ENCODE data around the gene KLK12.
"Not testable (repeated sequence)": the region's sequence is repeated elsewhere in the genome, so short reads cannot be mapped to it uniquely, and the experiment has no call there.

Gene KLK12

DNA sequence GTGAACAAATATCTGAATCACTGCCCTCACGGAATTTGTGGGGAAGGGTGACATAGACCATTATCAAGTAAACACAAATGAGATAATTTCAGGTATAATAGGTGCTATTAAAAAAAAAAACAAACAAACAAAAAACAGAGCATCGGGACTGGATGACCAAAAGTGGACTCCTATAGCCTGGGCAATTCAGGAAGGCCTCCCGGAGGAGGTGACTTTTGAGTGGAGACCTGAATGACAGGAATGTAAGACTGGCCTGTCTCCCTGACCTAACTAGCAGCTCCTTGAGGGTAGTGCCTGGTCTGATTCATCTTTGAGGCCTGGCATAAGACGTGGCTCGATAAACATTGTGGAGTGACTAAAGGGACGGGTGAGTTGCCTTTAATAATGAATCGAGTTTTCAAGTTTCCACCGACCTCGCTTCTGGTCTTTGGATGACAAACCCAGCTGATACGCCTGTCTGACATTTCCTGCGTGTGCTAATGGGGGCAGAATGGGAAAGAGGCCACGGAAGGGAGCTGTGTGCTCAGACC, 22.1 kb downstream of the KLK12 start:
- no peak for DNase-seq

DNA sequence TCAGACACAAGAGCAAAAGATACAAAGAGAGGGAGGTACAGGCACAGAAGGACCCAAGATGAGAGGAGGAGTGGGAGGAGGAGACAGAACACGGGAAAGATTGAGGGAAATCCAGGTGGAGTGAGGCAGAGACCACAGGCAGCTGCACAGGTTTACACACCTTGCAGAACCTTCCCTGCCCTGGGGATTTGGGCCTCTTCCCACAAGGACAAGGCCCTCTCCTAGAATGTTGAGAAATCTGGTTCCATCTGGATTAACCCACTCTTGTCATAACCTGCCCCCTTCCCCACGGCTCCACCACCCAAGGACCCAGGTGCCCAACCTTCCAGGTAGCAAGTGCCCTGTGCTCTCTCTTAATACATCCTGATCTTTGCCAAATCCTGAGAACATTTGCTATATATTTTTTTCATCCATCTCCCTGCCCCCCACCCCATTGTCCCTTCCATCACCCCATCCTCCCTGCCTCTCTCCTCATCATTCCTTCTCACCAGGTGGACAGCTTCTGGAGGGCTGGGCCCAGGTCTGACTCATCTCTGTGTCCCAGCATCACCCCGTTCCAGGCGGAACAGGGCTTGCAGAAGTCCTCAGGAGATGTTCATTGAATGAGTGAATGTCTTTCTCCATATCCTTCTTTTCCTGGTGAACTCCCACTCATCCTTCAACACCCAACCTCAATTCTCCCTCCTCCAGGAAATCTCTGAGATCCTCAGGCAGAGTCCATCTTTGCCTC, 24.6 kb downstream of the KLK12 start:
- DNase-seq, result no peak

DNA sequence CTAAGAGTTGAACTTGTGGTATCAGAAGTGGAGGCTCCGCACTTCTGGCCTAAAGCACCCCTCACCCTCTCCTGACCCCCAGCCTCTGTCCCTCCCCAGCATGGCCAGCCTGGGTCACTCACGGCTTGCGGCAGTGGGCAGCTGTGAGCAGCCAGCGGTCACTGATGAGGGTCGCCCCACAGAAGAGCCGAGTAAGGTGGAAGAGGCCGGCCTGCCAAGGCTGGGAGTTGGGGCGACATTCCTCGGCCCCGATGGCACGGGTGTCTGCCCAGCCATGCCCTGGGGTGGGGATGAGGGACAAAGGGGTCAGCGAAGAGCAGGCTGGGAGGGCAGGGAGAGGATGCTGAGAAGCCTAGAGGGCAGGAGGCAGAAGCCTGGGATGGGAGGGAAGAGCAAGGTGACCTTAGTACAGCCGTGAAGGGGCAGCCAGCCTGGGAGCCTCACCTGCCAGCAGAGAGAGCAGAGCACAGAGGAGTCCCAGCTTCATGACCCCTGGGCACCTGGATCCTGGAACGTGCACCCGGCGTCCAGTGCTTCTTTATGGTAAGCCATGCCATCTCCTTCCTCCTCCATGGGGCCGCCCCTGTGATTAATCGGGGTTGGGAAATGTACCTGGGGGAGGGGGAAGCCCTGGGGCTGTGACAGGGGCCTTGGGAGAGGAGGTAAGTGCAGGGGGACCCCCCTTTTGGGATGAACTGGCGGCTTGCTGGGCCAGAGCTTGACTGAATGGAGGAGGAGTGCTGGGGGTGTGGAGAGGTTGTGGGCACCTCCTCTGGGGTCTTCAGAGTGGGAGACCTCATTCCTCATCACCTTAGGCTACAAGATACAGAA, 25.5 kb downstream of the KLK12 start:
- DNase-seq, result no peak

DNA sequence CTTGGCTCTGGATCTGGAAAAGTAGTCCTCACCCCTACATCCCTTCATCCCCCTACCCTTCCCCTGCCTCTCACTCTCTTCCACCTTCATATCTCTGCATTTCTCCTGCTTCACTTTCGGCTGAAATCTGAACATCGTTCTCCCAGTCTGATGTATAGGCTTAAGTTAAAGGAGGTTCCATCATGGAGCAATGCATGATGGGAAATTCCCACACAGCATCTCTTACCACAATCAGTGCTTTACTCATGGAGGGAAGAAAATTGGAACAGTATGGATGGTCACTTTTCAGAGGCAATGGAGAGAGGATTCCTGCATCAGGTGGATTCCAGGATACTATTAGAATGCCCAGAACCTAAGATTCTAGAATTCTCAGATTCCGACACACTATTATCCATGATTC, 27.3 kb downstream of the KLK12 start:
- no peak for DNase-seq

DNA sequence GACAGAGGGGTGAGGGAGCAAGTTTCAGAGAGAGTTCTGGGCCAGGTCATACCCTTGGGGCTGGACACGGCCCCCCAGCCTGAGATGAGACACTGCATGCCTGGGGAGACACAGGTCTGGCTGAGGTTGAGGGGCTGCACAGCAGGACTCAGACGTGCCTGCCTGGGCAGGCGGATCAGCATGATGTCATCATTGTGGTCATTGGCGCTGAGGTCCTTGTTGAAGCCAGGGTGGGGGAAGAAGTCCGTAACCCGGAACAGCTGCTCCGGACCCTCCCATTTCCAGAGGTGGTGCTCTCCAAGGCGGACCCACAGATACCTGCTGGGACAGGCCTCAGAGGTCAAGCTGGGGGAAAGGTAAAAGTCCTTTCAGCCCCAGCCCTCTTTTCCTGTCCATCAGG, 28.4 kb downstream of the KLK12 start:
- no peak for DNase-seq

DNA sequence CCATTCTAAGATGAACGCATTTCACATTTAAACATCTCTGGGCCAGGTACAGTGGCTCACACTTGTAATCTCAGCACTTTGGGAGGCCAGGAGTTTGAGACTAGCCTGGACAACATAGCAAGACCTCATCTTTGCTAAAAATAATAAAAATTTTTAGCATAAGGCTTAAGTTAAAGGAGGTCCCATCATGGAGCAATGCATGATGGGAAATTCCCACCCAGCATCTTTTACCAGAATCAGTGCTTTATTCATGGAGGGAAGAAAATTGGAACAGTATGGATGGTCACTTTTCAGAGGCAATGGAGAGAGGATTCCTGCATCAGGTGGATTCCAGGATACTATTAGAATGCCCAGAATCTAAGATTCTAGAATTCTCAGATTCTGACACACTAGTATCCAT, 29.6 kb downstream of the KLK12 start:
- no peak for DNase-seq

DNA sequence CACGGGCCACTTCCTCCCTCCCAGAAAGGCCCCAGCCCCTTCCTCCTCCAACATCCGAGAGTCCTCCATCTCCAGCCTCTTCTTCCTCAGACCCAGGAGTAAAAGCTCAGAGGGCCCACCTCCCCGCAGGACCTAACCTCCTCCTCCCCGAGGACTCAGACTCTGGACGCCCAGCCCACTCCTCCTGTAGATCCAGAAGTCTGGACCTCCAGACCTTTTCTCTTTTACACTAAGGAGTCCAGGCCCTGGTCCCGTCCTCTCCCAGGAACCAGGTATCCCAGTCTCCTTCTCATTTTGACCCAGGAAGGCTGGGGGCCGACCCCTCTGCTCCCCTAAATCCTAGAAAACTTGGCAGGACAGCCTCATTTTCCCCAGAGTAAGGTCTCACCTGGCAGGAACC, 31.5 kb downstream of the KLK12 start:
- DNase-seq, result no peak

DNA sequence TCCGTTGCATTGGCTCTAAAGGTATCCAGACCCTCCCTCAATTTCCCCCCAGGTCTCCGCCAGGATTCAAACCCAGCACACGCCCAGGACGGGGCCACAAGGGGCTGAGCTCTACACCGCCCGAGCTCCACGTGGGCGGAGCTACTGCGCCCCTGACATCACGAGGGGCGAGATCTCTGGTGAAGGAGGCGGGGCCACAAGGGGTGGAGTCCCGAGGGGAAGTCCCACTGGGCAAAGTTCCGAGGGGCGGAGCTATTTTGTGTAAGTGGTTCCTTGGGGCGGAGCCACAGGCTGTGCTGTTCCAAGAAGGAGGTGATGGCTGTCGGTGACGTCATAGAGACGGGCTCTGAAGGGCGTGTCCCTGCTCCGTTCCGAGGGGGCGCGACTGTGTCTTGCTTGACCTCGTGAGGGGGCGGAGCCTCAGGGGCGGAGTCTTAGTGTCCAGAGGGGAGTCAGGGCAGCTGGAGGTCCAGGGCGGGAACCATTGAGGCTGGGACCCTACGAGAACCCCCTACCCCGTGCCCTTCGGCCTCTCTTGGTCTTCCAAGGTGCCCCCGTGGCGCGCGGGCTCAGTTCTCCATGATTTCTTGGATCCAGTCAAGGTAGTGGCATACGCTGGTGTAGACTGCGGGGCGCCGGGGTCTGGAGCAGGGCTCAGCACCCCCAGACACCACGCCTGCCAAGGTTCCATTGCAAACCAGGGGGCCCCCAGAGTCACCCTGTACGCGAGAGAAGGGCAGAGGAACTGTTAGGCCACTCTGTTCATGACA, 32.1 kb downstream of the KLK12 start:
- DNase-seq, result no peak

DNA sequence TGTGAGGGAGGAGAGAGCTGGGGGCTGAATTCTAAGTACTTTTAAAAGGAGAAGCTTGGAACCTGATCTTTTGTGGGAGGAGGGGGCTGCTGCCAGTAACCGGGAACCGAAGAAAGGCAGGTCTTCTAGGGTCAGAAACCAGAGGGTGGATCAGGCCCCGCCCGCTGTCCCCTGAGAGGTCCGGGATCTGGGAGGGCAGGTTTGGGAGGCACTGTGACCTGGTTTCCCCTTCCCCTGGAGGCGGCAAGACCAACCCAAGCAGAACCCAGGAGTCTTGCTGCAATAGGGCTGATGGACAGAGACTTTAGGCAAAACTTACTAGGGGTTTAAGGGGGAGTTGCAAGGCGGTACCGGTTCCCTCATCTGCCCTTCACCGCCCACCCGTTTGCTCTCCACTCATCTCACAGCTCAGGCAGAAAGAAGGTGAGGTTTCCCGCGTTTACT, 32.7 kb downstream of the KLK12 start:
- no peak for DNase-seq

DNA sequence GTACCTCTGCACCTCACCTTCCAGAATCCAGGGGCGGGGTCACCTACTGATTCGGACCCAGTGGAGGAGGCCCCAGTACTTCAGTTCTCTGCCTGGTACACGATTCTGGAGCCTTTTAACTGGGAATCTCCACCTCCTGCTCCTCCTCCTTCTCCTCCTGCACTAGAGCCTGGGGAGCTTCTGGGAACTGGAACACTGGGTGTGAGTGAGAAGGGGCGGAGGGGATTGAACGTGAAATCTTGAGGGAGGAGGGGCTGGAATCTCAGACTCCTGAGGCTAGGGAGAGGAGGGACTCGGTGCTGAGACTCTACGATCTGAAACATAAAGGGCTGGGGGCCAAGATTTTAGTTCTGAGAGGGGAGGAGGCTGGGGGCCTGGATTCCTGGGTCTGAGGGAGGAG, 33.3 kb downstream of the KLK12 start, which contains the start of gene KLK8:
KLK8 (minus strand) TSS at position 90 of the 400 bp plus-strand sequence. CDS start 437 bp downstream, outside the sequence.
- DNase-seq, result no peak

DNA sequence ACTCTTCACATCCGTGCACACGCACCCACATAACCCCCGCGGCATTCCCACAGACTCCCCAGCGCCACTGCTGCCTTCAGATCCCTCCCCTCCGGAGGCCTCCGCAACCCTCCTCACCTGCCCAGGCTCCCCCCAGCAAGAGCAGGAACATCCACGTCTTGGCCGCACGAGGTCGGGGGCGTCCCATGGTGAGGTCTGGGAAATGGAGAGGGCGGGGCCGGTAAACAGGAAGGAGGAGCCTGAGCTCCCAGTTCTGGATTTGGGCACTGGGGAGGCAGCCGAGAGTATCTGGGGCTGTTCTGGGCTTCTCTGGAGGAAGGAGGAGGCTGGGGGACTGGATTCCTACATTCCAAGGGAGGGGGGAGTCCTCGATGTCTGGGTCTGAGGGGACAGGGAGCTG, 33.8 kb downstream of the KLK12 start:
- DNase-seq, result no peak

DNA sequence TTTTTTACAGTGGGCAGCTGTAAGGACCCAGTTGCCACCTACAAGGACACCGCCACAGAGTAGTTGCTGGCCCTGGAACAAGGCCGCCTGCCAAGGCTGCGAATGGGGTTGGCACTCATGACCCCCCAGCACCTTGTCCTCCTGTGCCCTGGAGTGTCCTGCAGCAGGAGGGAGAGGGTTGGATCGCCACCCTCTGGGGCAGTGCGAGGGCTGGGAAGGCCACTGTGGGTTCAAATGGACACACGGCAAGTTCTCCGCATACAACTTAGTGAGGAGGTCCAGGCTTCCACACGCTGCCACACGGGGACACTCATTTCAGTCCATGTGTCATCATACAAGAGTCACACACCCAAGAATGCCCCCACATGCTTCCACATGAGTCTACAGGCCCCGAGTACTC, 34.4 kb downstream of the KLK12 start:
- DNase-seq, result no peak

DNA sequence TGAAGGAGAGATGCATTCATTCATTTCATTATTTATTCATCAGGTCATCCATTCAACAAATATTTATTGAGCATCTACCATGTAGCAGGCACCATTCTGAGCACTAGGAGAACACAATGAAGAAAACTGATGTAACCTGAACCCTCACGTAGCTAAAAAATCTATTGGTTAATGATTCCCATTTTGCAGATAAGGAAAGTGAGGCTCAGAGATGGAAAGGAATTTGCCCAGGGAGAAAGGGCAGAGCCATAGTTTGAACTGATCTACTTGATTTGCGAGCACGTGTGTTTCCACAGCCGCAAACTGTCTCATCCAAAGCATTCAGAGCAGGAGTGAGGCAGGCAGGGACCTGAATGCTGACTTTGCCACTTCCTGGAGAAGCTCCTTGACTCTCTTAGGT, 36.1 kb downstream of the KLK12 start:
- DNase-seq, result no peak

DNA sequence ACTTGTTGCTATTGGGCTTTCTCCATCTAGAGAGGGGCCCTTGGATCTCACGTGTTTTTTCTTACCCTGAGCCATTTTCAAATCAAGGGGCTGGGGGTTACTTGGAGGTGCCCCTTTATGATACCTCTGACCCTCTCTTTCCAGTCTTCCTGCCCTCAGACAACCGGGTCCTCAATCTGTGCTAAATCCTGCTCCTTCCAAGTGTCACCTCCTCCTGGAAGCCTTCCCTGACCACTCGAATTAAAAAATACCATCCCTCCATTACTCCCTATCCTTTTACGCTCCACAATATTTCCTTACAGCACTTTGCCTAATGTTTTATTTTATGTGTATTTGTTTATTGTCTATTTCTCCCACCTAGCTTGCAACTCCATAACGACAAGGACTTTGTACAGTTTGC, 36.7 kb downstream of the KLK12 start:
- no peak for DNase-seq

DNA sequence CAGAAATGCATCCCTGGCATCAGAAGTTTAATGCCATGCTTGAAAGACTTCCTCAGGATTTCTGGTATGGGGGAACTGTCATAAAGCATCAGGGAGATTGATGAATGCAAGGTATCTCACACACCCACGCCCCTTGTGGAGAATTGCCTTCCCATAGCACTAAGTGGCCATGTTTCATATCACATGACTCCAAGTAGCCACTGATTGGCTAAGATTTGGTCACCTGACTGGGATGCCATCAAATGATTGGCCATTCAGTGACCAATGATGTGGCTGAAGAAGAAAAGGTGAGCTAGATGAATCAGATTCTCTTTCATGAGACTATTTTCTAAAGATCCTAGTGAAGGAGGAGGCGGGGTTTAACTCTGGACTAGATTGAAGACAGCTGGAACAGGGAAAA, 40.7 kb downstream of the KLK12 start:
- DNase-seq, result no peak

DNA sequence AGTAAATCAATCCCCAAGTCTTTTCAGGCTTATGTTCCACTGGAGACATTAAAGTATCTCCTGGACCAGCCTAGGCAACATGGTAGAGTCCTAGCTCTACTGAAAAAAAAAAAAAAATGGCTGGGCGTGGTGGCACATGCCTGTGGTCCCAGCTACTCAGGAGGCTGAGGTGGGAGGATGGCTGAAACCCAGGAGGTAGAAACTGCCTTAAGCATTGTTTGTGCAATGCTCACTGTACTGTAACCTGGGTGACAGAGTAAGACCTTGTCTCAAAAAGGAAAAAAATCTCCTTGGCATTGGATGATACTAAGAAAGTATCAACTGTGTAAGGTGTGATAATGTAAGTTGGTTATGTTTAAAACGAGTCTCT, 42.2 kb downstream of the KLK12 start:
- no peak for DNase-seq

DNA sequence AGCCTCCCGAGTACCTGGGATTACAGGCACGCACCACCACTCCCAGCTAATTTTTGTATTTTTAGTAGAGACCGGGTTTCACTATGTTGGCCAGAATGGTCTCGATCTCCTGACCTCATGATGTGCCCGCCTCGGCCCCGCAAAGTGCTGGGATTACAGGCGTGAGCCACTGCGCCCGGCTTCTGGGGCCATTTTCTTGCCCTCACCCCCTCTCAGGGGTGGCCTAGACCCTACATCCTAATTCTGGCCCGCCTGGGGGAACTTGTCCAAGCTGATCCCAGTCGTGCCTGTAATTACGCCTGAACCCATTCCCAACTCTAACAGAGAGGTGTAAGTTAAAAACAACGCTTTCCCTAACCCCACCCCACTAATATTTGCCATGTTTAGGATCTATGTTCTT, 50.4 kb downstream of the KLK12 start:
- DNase-seq, result not testable (repeated sequence)

DNA sequence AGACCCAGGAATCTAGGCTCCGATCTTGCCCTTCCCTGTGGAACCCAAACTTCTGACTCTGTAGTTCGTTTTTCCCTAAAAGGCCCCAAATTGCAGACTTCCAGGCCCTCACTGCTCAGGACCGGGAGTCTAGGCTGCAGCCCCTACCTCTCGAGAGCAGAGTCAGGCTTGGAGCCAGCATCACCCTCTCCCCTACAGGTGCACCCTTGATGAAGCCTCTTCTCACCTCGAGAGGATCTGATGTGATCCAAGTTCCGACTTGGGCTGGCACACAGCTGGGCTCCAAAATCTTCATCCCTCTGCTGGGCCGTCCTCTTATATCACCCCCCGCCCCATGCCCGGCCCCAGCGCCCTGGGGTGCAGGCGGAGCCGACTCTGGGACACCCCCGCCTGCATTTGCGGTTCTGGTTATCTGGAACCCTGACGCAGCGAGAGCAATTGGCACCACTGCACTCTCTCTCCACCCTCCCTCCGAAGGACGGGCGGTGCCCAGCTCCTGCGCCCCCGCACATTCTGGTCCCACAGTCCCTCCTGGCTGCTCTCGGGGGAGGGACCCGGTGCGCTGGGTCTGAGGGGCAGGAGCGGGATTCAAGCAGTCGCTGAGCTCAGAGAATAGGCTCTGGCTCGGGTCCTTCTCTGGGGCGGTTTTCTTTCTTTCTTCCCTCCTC, 51.0 kb downstream of the KLK12 start, which contains the start of gene KLK7:
KLK7 (minus strand) TSS at position 293 of the 668 bp plus-strand sequence. CDS start 1,518 bp downstream, outside the sequence.
- no peak for DNase-seq

DNA sequence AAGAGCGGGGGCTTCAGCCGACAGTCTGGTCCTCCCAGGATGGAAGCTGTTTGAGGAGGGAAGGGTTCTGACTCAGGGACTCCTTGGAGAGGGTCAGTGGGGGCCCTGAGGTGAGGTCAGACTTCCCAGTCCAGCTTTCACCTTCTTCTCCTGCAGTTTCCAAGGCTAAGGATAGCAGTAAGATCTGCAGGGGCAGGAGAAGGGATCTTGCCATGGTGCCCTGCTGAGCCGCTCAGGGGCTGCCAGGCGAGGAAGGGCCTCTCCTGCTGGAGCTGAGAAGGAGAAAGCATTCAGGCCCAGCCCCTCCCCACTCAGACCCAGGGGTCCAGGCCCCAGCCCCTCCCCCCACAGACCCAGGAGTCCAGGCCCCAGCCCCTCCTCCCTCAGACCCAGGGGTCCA, 52.6 kb downstream of the KLK12 start:
- no peak for DNase-seq

DNA sequence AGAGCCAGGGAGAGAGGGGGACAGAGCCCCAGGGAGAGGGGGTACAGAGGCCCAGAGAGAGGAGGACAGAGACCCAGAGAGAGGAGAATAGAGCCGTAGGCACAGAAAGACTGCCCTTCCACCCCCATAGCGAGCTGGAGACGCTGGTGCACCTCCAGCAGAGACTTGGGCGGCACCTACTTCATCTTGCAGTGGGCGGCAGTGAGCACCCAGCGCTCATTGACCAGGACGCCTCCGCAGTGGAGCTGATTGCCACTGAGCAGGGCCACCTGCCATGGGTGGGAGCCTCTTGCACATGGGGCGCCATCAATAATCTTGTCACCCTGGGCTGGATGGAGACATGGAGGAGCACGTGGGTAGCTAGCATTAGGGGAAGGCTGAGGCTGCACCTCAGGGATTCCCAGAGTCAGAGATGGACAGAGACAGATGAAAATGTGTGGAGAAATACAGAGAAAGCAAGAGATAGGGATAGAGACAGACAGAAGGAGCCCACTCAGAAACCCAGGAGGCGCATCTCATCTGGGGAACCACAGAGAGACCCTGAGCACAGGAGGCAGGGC, 53.1 kb downstream of the KLK12 start:
- DNase-seq, result no peak

DNA sequence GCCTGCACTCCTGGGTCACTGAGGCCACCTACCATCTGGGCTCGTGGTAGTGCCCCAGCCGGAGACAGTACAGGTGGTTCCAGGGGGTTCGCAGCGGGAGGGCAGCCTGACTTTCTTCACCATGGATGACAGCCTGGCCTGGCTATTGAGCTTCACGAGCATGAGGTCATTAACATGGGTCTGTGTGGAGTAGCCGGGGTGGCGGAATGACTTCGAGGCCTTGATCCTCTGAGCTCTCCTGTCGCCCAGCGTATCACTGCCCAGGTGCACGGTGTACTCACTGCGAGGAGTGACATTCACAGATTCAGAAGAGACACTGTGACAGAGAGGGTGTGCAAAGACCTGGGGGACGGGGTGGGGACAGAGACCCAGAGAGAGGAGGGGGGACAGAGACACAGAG, 54.6 kb downstream of the KLK12 start:
- DNase-seq, result no peak

DNA sequence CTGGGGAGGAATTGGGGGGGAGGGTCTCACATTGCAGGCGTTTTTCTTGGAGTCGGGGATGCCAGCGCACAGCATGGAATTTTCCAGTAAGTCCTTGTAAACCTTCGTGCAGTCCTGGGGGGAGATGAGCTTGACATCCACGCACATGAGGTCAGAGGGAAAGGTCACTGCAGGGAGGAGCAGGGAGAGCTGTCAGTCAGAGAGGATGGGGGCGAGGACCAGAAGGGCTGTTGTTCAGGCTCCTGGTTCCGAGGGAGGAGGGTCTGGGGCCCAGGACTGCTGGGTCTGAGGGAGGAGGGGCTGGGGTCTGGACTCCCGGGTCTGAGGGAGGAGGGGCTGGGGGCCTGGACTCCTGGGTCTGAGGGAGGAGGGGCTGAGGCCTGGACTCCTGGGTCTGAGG, 55.0 kb downstream of the KLK12 start:
- no peak for DNase-seq
